IPS DF 19.7 (cell line): Measurements from ENCODE around the gene DPYD.

ENCODE experiments used
- DNase-seq: peaks from one replicate; pipeline ENCODE4 v3.0.0-alpha.2; 2013; ENCODE audit warnings: low read depth, low spot score

DPYD gene

DNA sequence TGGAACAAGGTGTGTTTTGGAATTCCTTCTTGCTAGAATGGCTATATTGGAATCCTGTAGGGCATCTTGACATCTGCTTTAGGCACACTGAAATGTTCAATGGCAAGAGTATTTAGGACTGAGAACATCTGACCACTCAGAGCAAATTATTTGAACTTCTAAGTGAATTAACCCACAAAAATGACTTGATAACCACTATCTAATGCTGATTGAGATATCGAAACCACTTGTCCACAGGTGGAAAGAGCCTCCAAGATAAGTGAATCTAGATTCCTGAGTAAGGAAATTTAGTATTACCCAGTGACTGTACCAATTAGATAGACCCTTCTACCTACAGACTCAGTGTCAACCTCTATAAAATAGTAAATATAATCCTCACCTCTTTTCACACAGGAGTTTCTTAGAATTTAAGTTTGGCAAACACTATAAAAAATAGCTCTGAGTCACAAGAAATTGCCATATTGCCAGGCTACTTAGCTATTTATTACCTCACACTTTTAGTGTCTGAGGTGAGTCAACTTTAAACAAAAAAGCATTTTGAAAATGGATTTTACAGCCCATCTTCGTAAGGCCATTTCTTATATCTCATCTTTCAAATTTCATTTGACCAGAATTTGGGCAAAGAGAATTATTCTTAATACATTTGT lies 777.5 kb downstream of the DPYD start:
- DNase-seq = no peak

DNA sequence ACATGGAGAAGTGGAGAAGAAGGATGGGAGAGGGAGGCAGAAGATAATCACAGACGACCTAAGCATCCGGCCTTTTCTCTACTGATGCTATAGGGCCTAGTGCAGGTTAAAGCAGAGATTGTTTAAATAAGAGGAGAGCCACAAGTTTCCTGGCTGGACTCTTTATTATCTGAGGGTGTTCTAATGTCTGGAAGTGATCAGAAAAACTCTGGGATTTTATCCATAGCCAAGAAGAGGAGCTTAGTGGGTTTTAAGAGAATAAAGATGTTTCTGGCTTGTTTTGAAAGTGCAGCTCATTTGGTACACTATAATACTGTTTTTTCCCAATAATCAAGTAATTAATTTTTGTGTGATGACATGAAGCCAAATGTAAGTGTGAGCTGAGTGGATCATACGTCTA lies 780.2 kb downstream of the DPYD start:
- no peak for DNase-seq

DNA sequence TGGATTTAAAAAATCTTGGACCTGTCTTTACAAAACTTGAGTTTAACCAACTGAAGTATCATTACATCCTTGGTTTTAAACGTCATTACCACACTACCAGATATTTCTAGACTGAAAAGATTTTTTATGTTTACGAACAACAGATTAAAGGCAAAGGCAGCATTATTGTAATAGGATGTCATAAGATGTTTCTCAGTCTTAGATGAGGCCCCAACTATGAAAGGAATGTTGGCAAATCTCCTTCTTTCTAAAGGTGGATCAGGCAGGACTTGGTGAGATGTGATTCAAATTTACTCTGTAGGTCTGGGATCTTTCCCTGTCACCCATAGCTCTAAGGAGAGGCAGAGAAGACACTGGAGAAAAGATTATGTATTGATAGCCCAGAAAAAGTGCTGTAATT lies 781.3 kb downstream of the DPYD start:
- no peak for DNase-seq

DNA sequence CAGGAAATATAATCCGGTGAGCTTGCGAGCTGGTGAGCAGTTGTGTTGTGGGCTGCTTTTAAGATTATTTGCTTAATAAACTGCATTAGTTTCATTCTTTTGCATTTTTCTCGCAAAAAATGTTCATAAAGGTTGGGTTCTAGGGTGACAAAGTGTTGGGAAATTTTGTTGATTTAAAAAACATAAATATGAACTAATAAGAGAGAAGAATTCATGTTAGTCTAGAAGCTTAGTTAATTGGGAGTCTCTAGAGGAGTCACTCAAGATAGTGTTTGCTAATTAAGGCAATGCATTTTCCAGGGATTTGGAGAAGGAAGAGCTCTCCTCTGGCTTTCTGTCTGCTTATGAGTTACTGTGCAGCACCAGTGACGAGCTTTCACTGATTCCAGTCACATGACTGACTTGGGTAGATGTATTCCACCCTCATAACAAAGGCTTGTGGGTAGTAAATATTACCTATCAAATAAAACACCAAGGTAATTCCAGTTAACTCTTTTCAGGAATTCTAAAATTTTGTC lies 782.3 kb downstream of the DPYD start:
- DNase-seq = no peak

- DNase-seq = peak; percentile 12
These were observed 782.8 kb downstream of the DPYD start for GRCh38 chr1:97137862-97138514.

DNA sequence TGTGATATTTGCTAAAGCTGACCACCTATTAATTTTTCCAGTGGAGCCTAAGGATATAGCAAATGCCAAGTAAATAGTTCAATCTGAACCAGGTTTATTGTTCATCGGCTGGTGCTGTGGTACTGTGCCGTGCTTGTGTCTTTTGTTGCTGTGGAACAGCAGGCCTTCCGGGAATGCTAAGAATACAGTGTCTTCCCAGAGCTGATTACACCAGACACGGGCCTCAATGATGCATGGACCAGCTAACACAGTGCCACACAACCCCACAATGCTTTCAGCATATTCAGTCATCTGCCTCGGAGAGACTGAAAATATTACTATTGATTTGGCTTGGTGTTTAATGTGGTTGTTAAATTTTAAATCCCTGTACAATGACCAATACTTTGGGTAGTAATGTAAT lies 783.8 kb downstream of the DPYD start:
- no peak for DNase-seq

- DNase-seq = no peak
These were observed 784.9 kb downstream of the DPYD start for GRCh38 chr1:97135972-97136371.

DNA sequence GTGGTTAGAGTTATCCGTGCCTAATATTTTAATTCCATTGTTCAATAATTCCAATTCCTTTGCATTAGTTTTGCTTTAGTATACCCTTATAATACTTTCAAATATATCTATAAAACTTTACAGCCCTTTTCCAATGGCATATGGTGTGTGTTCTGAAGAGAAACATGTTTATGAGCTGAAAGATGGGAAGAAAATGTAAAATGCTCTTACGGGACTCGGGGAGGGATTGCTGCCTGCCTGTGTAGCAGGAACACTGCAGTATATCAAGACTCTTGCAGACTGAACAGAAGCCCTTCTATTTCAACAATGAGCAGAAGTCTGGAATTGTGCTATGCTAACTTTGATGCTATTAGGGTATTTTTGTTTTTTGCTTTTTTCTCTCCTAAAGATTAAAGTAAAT lies 792.4 kb downstream of the DPYD start:
- no peak for DNase-seq

GRCh38 chr1:97123717-97124431 lies 797.0 kb downstream of the DPYD start:
- DNase-seq = no peak

- DNase-seq = no peak
These were observed 800.0 kb downstream of the DPYD start for GRCh38 chr1:97120806-97121205.

DNA sequence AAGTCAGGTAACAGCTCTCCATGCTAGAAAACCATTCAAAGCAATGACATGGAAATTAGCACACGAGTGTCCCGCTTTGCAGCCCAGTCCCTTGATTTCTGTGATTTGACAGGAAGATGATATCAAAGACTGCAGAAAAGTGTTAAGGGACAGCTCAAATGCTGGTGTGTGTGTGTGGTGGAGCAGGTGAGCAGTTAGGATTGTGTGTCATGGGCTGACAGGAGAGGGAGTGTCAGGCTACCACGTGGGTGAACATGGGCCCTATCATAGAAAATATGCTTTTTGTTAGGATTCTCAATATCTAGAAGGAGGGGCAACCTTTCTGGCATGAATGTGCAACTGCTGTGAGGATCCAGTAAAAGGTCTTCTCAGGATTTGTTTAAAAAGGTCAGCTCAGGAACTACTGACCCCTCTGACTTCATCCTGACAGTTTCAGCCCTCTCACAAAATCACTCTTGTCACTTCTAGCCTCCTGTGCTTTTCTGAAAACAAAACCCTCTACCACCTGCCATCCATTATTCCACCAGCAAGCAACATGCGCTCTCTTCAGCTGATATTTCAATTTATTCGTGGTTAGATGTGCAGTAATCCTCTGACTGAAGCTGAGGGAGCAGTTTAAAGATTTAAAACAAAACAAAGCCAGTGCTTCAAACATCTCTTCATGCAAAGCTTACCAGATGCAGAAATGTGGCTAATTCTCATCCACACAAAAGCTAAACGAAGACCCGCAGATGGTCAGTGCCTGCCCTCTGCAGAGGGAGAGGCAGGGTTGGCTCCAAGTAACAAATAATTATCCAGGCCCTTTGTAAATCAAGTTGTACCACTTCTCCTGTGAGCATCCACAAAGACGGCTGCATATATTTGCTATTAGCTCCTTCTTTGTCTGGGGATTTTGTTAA lies 801.3 kb downstream of the DPYD start:
- DNase-seq = no peak

- no peak for DNase-seq
These were observed 806.0 kb downstream of the DPYD start for GRCh38 chr1:97114842-97115241.

DNA sequence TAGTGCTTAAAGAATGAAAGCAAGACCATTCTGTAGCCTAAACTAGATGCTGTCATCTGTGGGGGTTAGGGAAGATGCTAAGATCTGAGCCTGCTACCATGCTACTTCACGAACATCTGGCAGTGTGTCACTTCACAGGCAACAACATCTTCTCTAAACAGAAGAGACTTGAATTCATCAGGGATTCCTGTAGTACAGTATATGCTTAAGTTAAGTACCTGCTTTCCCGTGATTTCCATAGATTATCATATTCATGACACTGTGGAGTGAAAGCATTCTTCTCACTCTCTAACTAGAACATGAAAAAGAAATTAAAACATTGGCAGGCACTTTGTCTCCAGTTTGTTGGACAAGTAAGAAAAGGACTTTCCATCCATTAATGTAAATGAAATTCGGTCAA lies 808.4 kb downstream of the DPYD start:
- no peak for DNase-seq

- DNase-seq = no peak
These were observed 812.7 kb downstream of the DPYD start for GRCh38 chr1:97108179-97108578.

GRCh38 chr1:97105531-97105930 lies 815.3 kb downstream of the DPYD start:
- no peak for DNase-seq

- no peak for DNase-seq
These were observed 819.3 kb downstream of the DPYD start for GRCh38 chr1:97101509-97101908.

GRCh38 chr1:97097404-97097925 lies 823.4 kb downstream of the DPYD start:
- no peak for DNase-seq

- DNase-seq = no peak
These were observed 825.1 kb downstream of the DPYD start for GRCh38 chr1:97095764-97096163.

- DNase-seq = no peak
These were observed 826.4 kb downstream of the DPYD start for GRCh38 chr1:97094247-97094972.

DNA sequence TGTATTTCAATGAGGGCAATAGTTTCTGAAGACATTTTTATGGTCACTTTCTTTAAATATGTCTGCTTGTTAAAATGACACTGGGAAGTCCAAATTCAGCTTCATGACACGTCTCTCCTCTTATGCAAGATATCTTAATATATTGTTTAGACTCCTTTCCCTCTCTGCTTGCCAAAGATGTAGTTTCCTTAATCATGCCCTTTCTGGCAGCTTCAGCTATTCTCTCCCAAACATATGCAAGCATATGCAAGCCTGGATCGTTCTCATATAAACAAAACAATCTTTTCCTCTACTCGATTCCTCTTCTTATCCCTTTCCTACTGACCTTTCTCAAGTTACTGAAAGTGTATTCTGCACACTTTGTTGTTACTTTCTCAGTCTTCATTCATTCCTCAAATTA lies 827.1 kb downstream of the DPYD start:
- no peak for DNase-seq

DNA sequence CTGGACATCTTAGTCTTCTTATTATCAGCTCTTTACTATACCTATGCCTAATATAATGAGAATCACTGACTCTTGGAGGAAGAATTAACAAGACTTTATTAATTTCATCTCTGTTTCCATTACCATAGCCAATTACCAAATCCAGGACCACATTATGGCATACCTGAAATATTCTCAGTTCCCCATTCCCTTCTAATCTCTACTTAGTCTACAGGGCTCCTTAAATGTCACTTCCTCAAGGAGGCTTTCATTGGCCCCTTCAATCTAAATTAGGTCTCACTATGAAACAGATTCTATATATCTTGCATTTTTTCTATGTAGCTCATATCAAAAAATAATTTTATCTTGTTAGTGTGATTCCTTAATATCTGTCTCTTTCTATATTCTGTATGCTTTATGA lies 828.0 kb downstream of the DPYD start:
- DNase-seq = no peak
